Measurements from ENCODE around the gene ZCCHC2. TPM values are rescaled to one million over a fixed set of nuclear protein-coding genes. Genes with fewer than 3 reads are reported as not detected.

ZCCHC2 gene
- total and polyA plus RNA-seq, 2 donors (not counting 3 experiments of a cell fraction or from before 2014, with no cell fraction given), result 16.2 to 27.2 TPM

GRCh38 chr18:62585274-62586150, 62.7 kb downstream of the ZCCHC2 start:
- Histone ChIP-seq H4K20me1 (replicated peaks; ENCODE audit: control insufficient read depth, extremely low read depth, insufficient read depth, low read length) (no peaks in the 10 kb centered on the region), H3K27me3 (ENCODE audit: control insufficient read depth in 2 of 2, insufficient read depth in 2 of 2, low read length in 2 of 2) (no peaks in the 10 kb centered on the region), H3K27ac (ENCODE audit: insufficient read depth, low read depth, low read length) (no peak overlapping the region), H2AFZ (ENCODE audit: low read depth, low read length) (no peak overlapping the region), H3K9ac (replicated peaks; ENCODE audit: extremely low read depth, insufficient read depth, low read length) (no peak overlapping the region), H3K9me3 (replicated peaks; ENCODE audit: control insufficient read depth, insufficient read depth, low read length) (no peaks in the 10 kb centered on the region), H3K9me1 (replicated peaks; ENCODE audit: control insufficient read depth, extremely low read depth, insufficient read depth, low read length) (no peaks in the 10 kb centered on the region), H3K36me3 (ENCODE audit: control insufficient read depth in 2 of 2, extremely low read depth in 1 of 2, insufficient read depth in 2 of 2, low read length in 2 of 2) (no peaks in the 10 kb centered on the region), H3K4me3 (replicated peaks in 1 of 3; ENCODE audit: insufficient read depth in 1 of 3, low read depth in 1 of 3, low read length in 3 of 3) (no peak overlapping the region), H3K4me1 (ENCODE audit: control insufficient read depth, extremely low read depth, insufficient read depth, low read length) (peaks cover 11% of the 10 kb centered on the region), H3K4me2 (ENCODE audit: insufficient read depth, low read length) (no peak overlapping the region), H3K79me2 (ENCODE audit: control insufficient read depth, insufficient read depth, low read length) (no peaks in the 10 kb centered on the region)
- FAIRE-seq (no peak), DNase-seq (ENCODE audit: low read depth, low spot score) (no peak)
- intact Hi-C loops (cut with micrococcal nuclease) (loop anchor here (1.0 to 2.0 kb wide), 4 partner anchors 130 to 397 kb away; partner anchors contain the start of gene PHLPP1), dilution Hi-C loops (cut with MboI; ENCODE audit: extremely low pct_ligation_motif_present, low sequenced_read_pairs) (no loop called here)
- TF ChIP-seq MAX (IDR thresholded peaks at IDR 0.05; ENCODE audit: insufficient read depth, insufficient read length), result no peak
- TF ChIP-seq GATA2 (IDR thresholded peaks at IDR 0.05; ENCODE audit: insufficient read depth, insufficient read length, low read depth, low read length), result no peak
- no peak for TF ChIP-seq CTCF (IDR thresholded peaks at IDR 0.05; ENCODE audit: extremely low read depth in 1 of 2, insufficient read depth in 1 of 2, low read depth in 1 of 2, low read length in 2 of 2)
- no peak for TF ChIP-seq EZH2 (IDR thresholded peaks at IDR 0.05; ENCODE audit: borderline replicate concordance, low read depth, low read length, severe bottlenecking)
- no peak for TF ChIP-seq FOS (IDR thresholded peaks at IDR 0.05; ENCODE audit: borderline replicate concordance, insufficient read depth, low read length)
- ChIA-PET CTCF (interaction anchor here (0.6 to 4.2 kb wide), 26 partner anchors 15 to 421 kb away, joined by 3 to 95 read pairs (median 4); partner anchors contain the start of gene PHLPP1), POLR2A (no interaction called here)
- BruUV-seq (replicated peaks), result no TSS peak

Measured in endothelial cell of umbilical vein (primary cell).